GM23338 (cell line): Measurements from ENCODE around the gene TCAF1. TPM values are rescaled to one million over a fixed set of nuclear protein-coding genes. Genes with fewer than 3 reads are reported as not detected.

Experiments
- ATAC-seq: fragments of 200-7000 bp; cut with Tn5 transposase; 3 replicates; pipeline ENCODE4 v1.9.1; 2020
- DNase-seq: peaks from one replicate; pipeline ENCODE4 v3.0.0-alpha.2; 2015; ENCODE audit warnings: low spot score
- H2AFZ ChIP-seq: fragments of 200-600 bp; sonication (generic); 2 replicates; pipeline ENCODE4 v1.8.0; 2016; ENCODE audit warnings: antibody characterized with exemption, mild to moderate bottlenecking, moderate library complexity
- H3F3A ChIP-seq: fragments of 200-600 bp; sonication (generic); replicated peaks from 2 replicates; pipeline ENCODE4 v1.8.0; 2017; ENCODE audit warnings: antibody characterized with exemption, mixed run types, low read depth
- H3K27ac ChIP-seq: fragments of 200-600 bp; sonication (generic); 2 replicates; pipeline ENCODE4 v1.6.1; 2016; ENCODE audit warnings: low read depth
- H3K27me3 ChIP-seq: fragments of 200-600 bp; sonication (generic); 2 replicates; pipeline ENCODE4 v1.8.0; 2016; ENCODE audit warnings: mild to moderate bottlenecking, mixed run types, moderate library complexity; ENCODE audit not compliant: insufficient read depth
- H3K36me3 ChIP-seq: fragments of 200-600 bp; sonication (generic); 2 replicates; pipeline ENCODE4 v1.8.0; 2016; ENCODE audit warnings: mild to moderate bottlenecking; ENCODE audit not compliant: insufficient read depth
- H3K4me1 ChIP-seq: fragments of 200-600 bp; sonication (generic); 2 replicates; pipeline ENCODE4 v1.8.0; 2016; ENCODE audit warnings: mild to moderate bottlenecking, moderate library complexity; ENCODE audit not compliant: insufficient read depth
- H3K4me2 ChIP-seq: fragments of 200-600 bp; sonication (generic); 2 replicates; pipeline ENCODE4 v1.7.1; 2017; ENCODE audit warnings: mixed run types
- H3K4me3 ChIP-seq: fragments of 200-600 bp; sonication (generic); 2 replicates; pipeline ENCODE4 v1.6.1; 2016; ENCODE audit warnings: mixed run types
- H3K79me2 ChIP-seq: fragments of 200-600 bp; sonication (generic); replicated peaks from 2 replicates; pipeline ENCODE4 v1.8.0; 2017; ENCODE audit warnings: mild to moderate bottlenecking; ENCODE audit not compliant: insufficient read depth
- H3K9me2 ChIP-seq: fragments of 200-600 bp; sonication (generic); 2 replicates; pipeline ENCODE4 v1.8.0; 2017; ENCODE audit not compliant: insufficient read depth
- H4K20me1 ChIP-seq: fragments of 200-600 bp; sonication (generic); replicated peaks from 2 replicates; pipeline ENCODE4 v1.8.0; 2017; ENCODE audit warnings: mild to moderate bottlenecking; ENCODE audit not compliant: insufficient read depth
- H3K27ac Mint-ChIP-seq: 2 replicates; pipeline ENCODE4 v1.8.0; 2020; ENCODE audit warnings: inconsistent platforms, mild to moderate bottlenecking, moderate library complexity, mixed read lengths
- H3K27me3 Mint-ChIP-seq: 3 replicates; pipeline ENCODE4 v1.8.0; 2022; ENCODE audit warnings: low read depth, mild to moderate bottlenecking, moderate library complexity, mixed read lengths, inconsistent platforms; ENCODE audit not compliant: insufficient read depth, poor library complexity
- H3K36me3 Mint-ChIP-seq: 3 replicates; pipeline ENCODE4 v1.8.0; 2021; ENCODE audit warnings: low read depth, mild to moderate bottlenecking, inconsistent platforms, moderate library complexity, mixed read lengths
- H3K4me1 Mint-ChIP-seq: 3 replicates; pipeline ENCODE4 v1.8.0; 2020; ENCODE audit warnings: mild to moderate bottlenecking, inconsistent platforms, mixed read lengths
- H3K4me3 Mint-ChIP-seq: 3 replicates; pipeline ENCODE4 v1.8.0; 2021; ENCODE audit warnings: moderate library complexity, mild to moderate bottlenecking, inconsistent platforms, mixed read lengths
- H3K9me3 Mint-ChIP-seq: 3 replicates; pipeline ENCODE4 v1.8.0; 2020; ENCODE audit warnings: moderate library complexity, mild to moderate bottlenecking, inconsistent platforms, mixed read lengths
- EZH2 ChIP-seq: fragments of 200-600 bp; sonication (generic); IDR thresholded peaks from one replicate; pipeline ENCODE4 v1.8.0; 2017; ENCODE audit warnings: antibody characterized with exemption, mild to moderate bottlenecking, low read depth; ENCODE audit not compliant: unreplicated experiment
- REST ChIP-seq: IDR thresholded peaks from one replicate; pipeline ENCODE4 v1.6.1; 2018; ENCODE audit warnings: antibody characterized with exemption; ENCODE audit not compliant: unreplicated experiment
- STAT1 ChIP-seq: IDR thresholded peaks from one replicate; pipeline ENCODE4 v1.6.1; 2016; ENCODE audit warnings: antibody characterized with exemption; ENCODE audit not compliant: unreplicated experiment
- ZNF331 ChIP-seq: fragments of 250-450 bp; sonication (Bioruptor Pico); IDR thresholded peaks from 2 replicates; pipeline ENCODE4 v1.5.0; 2020; ENCODE audit warnings: low read depth, mild to moderate bottlenecking, moderate library complexity
- ZNF462 ChIP-seq: fragments of 250-450 bp; sonication (Bioruptor Pico); IDR thresholded peaks from 2 replicates; pipeline ENCODE4 v1.5.0; 2020; ENCODE audit warnings: mild to moderate bottlenecking, moderate library complexity
- polyA plus RNA-seq: library from polyadenylated mRNA; unstranded; fragments of >200 nt; fragmentation: Nextera tagmentation; extraction: Ambion mirVana; gene quantifications from 2 replicates; pipeline ENCODE4 v1.2.1, GENCODE V29; 2016
- total RNA-seq: library from RNA; depleted of rRNA; stranded (reverse); fragments of >200 nt; shearing (Covaris generic); gene quantifications from 2 replicates; pipeline ENCODE4 v1.2.3, GENCODE V29; 2014
- TF ChIP-seq, protein P1 (sequence below): IDR thresholded peaks from 2 replicates; pipeline ENCODE4 v1.6.1; 2016; ENCODE audit warnings: antibody characterized with exemption

The TCAF1 gene
- total and polyA plus RNA-seq, 2 experiments from 2014 or later: 15.5 to 31.3 TPM

DNA sequence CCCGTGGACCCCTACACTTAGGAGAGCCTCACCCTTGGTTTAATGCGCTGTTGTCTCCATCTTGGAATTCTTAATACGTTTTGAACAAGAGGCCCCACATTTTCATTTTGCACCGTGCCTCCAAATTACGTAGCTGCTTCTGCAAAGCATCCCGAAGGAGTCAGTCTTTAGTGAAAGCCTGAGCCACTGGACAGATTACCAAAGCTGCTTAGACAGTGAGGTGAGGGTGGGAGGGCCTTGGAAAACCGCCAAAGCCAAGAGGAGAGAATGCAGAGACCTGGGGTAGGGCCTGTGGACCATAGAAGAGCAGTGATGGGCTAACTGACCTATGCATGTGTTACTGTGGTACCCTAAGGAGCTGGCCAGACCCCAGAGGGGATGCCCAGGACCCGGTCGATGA, 4.2 kb upstream of the TCAF1 start:
- Mint-ChIP-seq H3K4me1 (peaks cover 45% of the 10 kb centered on the region), H3K4me3 (no peak overlapping the region), H3K36me3 (peaks cover 2% of the 10 kb centered on the region; the same call in 2 of the 3 replicates), H3K27ac (no peak overlapping the region), H3K9me3 (0 out of 3 replicates have a peak, but pooled peaks cover 2% of the 10 kb centered on the region), H3K27me3 (peaks cover 6% of the 10 kb centered on the region)
- Histone ChIP-seq H3K36me3 (no peaks in the 10 kb centered on the region), H3K4me2 (peak overlapping the region; percentile 39), H3K79me2 (peaks cover 4% of the 10 kb centered on the region), H3K4me3 (no peak overlapping the region), H3F3A (no peaks in the 10 kb centered on the region), H3K27me3 (no peaks in the 10 kb centered on the region), H3K9me2 (no peaks in the 10 kb centered on the region), H2AFZ (no peak overlapping the region), H3K27ac (no peak overlapping the region), H4K20me1 (no peaks in the 10 kb centered on the region; the same call in 1 of the 2 replicates), H3K4me1 (peaks cover 34% of the 10 kb centered on the region)
- ATAC-seq (no peak), DNase-seq (no peak)
- TF ChIP-seq, protein P1, sequence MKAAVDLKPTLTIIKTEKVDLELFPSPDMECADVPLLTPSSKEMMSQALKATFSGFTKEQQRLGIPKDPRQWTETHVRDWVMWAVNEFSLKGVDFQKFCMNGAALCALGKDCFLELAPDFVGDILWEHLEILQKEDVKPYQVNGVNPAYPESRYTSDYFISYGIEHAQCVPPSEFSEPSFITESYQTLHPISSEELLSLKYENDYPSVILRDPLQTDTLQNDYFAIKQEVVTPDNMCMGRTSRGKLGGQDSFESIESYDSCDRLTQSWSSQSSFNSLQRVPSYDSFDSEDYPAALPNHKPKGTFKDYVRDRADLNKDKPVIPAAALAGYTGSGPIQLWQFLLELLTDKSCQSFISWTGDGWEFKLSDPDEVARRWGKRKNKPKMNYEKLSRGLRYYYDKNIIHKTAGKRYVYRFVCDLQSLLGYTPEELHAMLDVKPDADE: no peak
- no peak for TF ChIP-seq STAT1
- no peak for TF ChIP-seq REST
- TF ChIP-seq EZH2: no peak
- TF ChIP-seq ZNF331 (CRISPR knock-in tag): no peak
- TF ChIP-seq ZNF462: no peak
